PC-3 (cell line): ENCODE data around the gene SMIM38. TPM values are rescaled to one million over a fixed set of nuclear protein-coding genes. Genes with fewer than 3 reads are reported as not detected.

Experiments
- ATAC-seq: fragments of 200-7000 bp; cut with Tn5 transposase; 2 replicates; pipeline ENCODE4 v1.9.1; 2020; ENCODE audit warnings: mild to moderate bottlenecking, moderate library complexity
- BruUV-seq: library from RNA; stranded (reverse); fragments of 400-500 nt; replicated peaks from 2 replicates; lab custom pipeline; 2021; lab: Mats Ljungman, UMichigan
- CTCF ChIA-PET: fragments of 300-600 bp; sonication (Branson Sonifier 250); formaldehyde crosslinking; loops from one replicate; lab custom pipeline; 2022; ENCODE audit warnings: antibody characterized with exemption; lab: Charles Lee
- POLR2A ChIA-PET: fragments of 300-600 bp; sonication (Branson Sonifier 250); formaldehyde crosslinking; loops from one replicate; lab custom pipeline; 2022; ENCODE audit warnings: antibody characterized with exemption; ENCODE audit not compliant: unreplicated experiment; lab: Charles Lee
- DNase-seq: peaks from one replicate; pipeline ENCODE4 v3.0.0-alpha.2; 2015
- H2AFZ ChIP-seq: fragments of 300-600 bp; sonication (generic); 2 replicates; pipeline ENCODE4 v1.6.0; 2016; ENCODE audit warnings: antibody characterized with exemption, low read length
- H3F3A ChIP-seq: fragments of 300-600 bp; sonication (generic); one replicate; pipeline ENCODE4 v1.6.0; 2017; ENCODE audit warnings: antibody characterized with exemption, low read length, control low read depth, mild to moderate bottlenecking; ENCODE audit not compliant: unreplicated experiment
- H3K27ac ChIP-seq: fragments of 300-600 bp; sonication (generic); 2 replicates; pipeline ENCODE4 v1.5.1; 2016; ENCODE audit warnings: mild to moderate bottlenecking, low read length
- H3K27me3 ChIP-seq: fragments of 300-600 bp; sonication (generic); 2 replicates; pipeline ENCODE4 v1.6.1; 2016; ENCODE audit warnings: low read length, mixed read lengths
- H3K36me3 ChIP-seq: fragments of 300-600 bp; sonication (generic); 2 replicates; pipeline ENCODE4 v1.6.1; 2016; ENCODE audit warnings: low read depth, mixed run types, low read length, mixed read lengths
- H3K4me1 ChIP-seq: fragments of 300-600 bp; sonication (generic); 2 replicates; pipeline ENCODE4 v1.5.1; 2016; ENCODE audit warnings: low read length; ENCODE audit not compliant: insufficient read depth
- H3K4me2 ChIP-seq: fragments of 300-600 bp; sonication (generic); 2 replicates; pipeline ENCODE4 v1.6.0; 2016; ENCODE audit warnings: low read length
- H3K4me3 ChIP-seq: fragments of 300-600 bp; sonication (generic); 2 replicates; pipeline ENCODE4 v1.5.1; 2016; ENCODE audit warnings: mild to moderate bottlenecking, low read length, mixed read lengths
- H3K79me2 ChIP-seq: fragments of 300-600 bp; sonication (generic); 2 replicates; pipeline ENCODE4 v1.6.1; 2017; ENCODE audit warnings: low read length, mixed read lengths
- H3K9ac ChIP-seq: fragments of 300-600 bp; sonication (generic); 2 replicates; pipeline ENCODE4 v1.6.0; 2016; ENCODE audit warnings: mild to moderate bottlenecking, low read length
- H3K9me2 ChIP-seq: fragments of 300-600 bp; sonication (generic); replicated peaks from 2 replicates; pipeline ENCODE4 v1.6.1; 2016; ENCODE audit warnings: mixed run types, low read length, mixed read lengths
- H3K9me3 ChIP-seq: fragments of 300-600 bp; sonication (generic); 2 replicates; pipeline ENCODE4 v1.6.1; 2016; ENCODE audit warnings: low read length, mixed read lengths
- H4K20me1 ChIP-seq: fragments of 300-600 bp; sonication (generic); 2 replicates; pipeline ENCODE4 v1.6.1; 2016; ENCODE audit warnings: low read length, mixed read lengths
- EZH2 ChIP-seq: fragments of 300-600 bp; sonication (generic); IDR thresholded peaks from one replicate; pipeline ENCODE4 v1.6.1; 2017; ENCODE audit warnings: antibody characterized with exemption, mild to moderate bottlenecking, low read length; ENCODE audit not compliant: unreplicated experiment
- EZH2phosphoT487 ChIP-seq: fragments of 300-600 bp; sonication (generic); IDR thresholded peaks from 2 replicates; pipeline ENCODE4 v1.6.1; 2018; ENCODE audit warnings: mild to moderate bottlenecking, antibody characterized with exemption, low read length, borderline replicate concordance
- intact Hi-C: fragments of 100-400 bp; cut with micrococcal nuclease; formaldehyde crosslinking; loops from 2 replicates; pipeline ENCODE4 v1.9.0; 2023
- total RNA-seq: library from RNA; depleted of rRNA; stranded (reverse); fragments of >200 nt; gene quantifications from 2 replicates; pipeline ENCODE4 v1.2.3, GENCODE V29; 2014
- TF ChIP-seq, protein P1 (sequence below): fragments of 300-600 bp; sonication (generic); conservative IDR thresholded peaks from 2 replicates; pipeline ENCODE4 v1.5.1; 2017; ENCODE audit warnings: antibody characterized with exemption, low read depth, mild to moderate bottlenecking, low read length

The SMIM38 gene
- total RNA-seq, 1 experiment from 2014 or later = 0.04 TPM

- H3K9me2 ChIP-seq = no peaks in the 10 kb centered on the region
- H3K79me2 ChIP-seq = no peaks in the 10 kb centered on the region
- H3K9me3 ChIP-seq = no peaks in the 10 kb centered on the region
- intact Hi-C loops = no loop called here
- no peaks in the 10 kb centered on the region for H3F3A ChIP-seq
- no TSS peak for BruUV-seq
- no peaks in the 10 kb centered on the region for H3K27me3 ChIP-seq
- ChIA-PET POLR2A (no interaction called here), CTCF (no interaction called here)
- H3K4me1 ChIP-seq = peaks cover 12% of the 10 kb centered on the region
- H3K4me2 ChIP-seq = no peak overlapping the region
- H3K9ac ChIP-seq = no peak overlapping the region
- no peak overlapping the region for H2AFZ ChIP-seq
- DNase-seq (no peak), ATAC-seq (no peak)
- H3K36me3 ChIP-seq = no peaks in the 10 kb centered on the region
- no peak overlapping the region for H3K27ac ChIP-seq
- no peak overlapping the region for H3K4me3 ChIP-seq
- TF ChIP-seq EZH2 = no peak
- TF ChIP-seq, protein P1, sequence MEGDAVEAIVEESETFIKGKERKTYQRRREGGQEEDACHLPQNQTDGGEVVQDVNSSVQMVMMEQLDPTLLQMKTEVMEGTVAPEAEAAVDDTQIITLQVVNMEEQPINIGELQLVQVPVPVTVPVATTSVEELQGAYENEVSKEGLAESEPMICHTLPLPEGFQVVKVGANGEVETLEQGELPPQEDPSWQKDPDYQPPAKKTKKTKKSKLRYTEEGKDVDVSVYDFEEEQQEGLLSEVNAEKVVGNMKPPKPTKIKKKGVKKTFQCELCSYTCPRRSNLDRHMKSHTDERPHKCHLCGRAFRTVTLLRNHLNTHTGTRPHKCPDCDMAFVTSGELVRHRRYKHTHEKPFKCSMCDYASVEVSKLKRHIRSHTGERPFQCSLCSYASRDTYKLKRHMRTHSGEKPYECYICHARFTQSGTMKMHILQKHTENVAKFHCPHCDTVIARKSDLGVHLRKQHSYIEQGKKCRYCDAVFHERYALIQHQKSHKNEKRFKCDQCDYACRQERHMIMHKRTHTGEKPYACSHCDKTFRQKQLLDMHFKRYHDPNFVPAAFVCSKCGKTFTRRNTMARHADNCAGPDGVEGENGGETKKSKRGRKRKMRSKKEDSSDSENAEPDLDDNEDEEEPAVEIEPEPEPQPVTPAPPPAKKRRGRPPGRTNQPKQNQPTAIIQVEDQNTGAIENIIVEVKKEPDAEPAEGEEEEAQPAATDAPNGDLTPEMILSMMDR = no peak
- TF ChIP-seq EZH2phosphoT487 = no peak
- no peaks in the 10 kb centered on the region for H4K20me1 ChIP-seq
These were observed 15.1 kb upstream of the SMIM38 start for GRCh38 chr11:69140635-69141034.

GRCh38 chr11:69141742-69142141, 14.0 kb upstream of the SMIM38 start:
- BruUV-seq = no TSS peak
- H3K4me2 ChIP-seq = no peak overlapping the region
- no peaks in the 10 kb centered on the region for H3K9me3 ChIP-seq
- no peaks in the 10 kb centered on the region for H3K36me3 ChIP-seq
- H3K9me2 ChIP-seq = no peaks in the 10 kb centered on the region
- intact Hi-C loops = no loop called here
- no peak for ATAC-seq
- no peaks in the 10 kb centered on the region for H3K27me3 ChIP-seq
- H4K20me1 ChIP-seq = no peaks in the 10 kb centered on the region
- H2AFZ ChIP-seq = no peak overlapping the region
- CTCF ChIA-PET = no interaction called here
- peaks cover 12% of the 10 kb centered on the region for H3K4me1 ChIP-seq
- H3K27ac ChIP-seq = no peak overlapping the region
- DNase-seq = no peak
- POLR2A ChIA-PET = no interaction called here
- no peak overlapping the region for H3K9ac ChIP-seq
- H3K4me3 ChIP-seq = no peak overlapping the region
- no peaks in the 10 kb centered on the region for H3F3A ChIP-seq
- TF ChIP-seq EZH2 (no peak), EZH2phosphoT487 (no peak)
- TF ChIP-seq, protein P1 = no peak
- no peaks in the 10 kb centered on the region for H3K79me2 ChIP-seq

DNA sequence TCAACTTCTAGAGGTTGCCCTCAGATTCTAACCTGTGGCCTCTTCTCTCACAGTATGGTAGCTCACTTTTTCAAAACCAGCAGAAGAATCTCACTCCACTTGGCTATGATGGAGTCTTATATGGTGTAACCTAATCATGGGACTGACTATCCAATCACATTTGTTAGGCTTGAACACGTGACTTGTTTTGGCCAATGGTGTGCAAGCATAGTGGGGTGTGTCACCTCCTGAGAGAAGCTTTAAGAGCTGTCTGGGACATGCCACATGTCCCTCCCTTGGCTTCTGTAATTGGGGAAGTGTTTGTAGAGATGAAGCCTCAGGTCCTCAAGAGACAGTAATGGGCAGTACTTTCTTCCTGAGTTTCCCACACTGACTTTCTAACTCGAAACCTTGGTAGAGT, 12.8 kb upstream of the SMIM38 start:
- Histone ChIP-seq H2AFZ (no peak overlapping the region), H3K36me3 (no peaks in the 10 kb centered on the region), H4K20me1 (no peaks in the 10 kb centered on the region), H3K9me3 (no peaks in the 10 kb centered on the region), H3K9me2 (no peaks in the 10 kb centered on the region), H3K27ac (no peak overlapping the region), H3K27me3 (no peaks in the 10 kb centered on the region), H3K4me2 (no peak overlapping the region), H3F3A (no peaks in the 10 kb centered on the region), H3K79me2 (no peaks in the 10 kb centered on the region), H3K4me3 (no peak overlapping the region), H3K9ac (no peak overlapping the region), H3K4me1 (peaks cover 8% of the 10 kb centered on the region)
- no TSS peak for BruUV-seq
- TF ChIP-seq EZH2 (no peak), EZH2phosphoT487 (no peak)
- TF ChIP-seq, protein P1 = no peak
- DNase-seq (no peak), ATAC-seq (no peak)
- CTCF ChIA-PET = no interaction called here
- intact Hi-C loops = no loop called here
- POLR2A ChIA-PET = no interaction called here
